Ishikawa (cell line): Measurements from ENCODE around the gene CREBL2.

Source experiments
- CEBPB ChIP-seq: IDR thresholded peaks from 2 replicates; pipeline ENCODE4 v1.6.1; 2012
- CREB1 ChIP-seq: IDR thresholded peaks from 2 replicates; pipeline ENCODE4 v1.6.1; 2012; ENCODE audit warnings: low read depth
- EGR1 ChIP-seq: IDR thresholded peaks from 2 replicates; pipeline ENCODE4 v1.6.1; 2012
- EP300 ChIP-seq: IDR thresholded peaks from 2 replicates; pipeline ENCODE4 v1.6.1; 2012; ENCODE audit warnings: borderline replicate concordance
- FOXM1 ChIP-seq: IDR thresholded peaks from 2 replicates; pipeline ENCODE4 v1.6.1; 2012; ENCODE audit warnings: low read depth, borderline replicate concordance
- NFIC ChIP-seq: IDR thresholded peaks from 2 replicates; pipeline ENCODE4 v1.6.1; 2012
- REST ChIP-seq: IDR thresholded peaks from 2 replicates; pipeline ENCODE4 v1.6.1; 2012; ENCODE audit warnings: low read depth, mild to moderate bottlenecking
- TAF1 ChIP-seq: IDR thresholded peaks from 2 replicates; pipeline ENCODE4 v1.6.1; 2012; ENCODE audit warnings: low read depth, mild to moderate bottlenecking
- TEAD4 ChIP-seq: IDR thresholded peaks from 2 replicates; pipeline ENCODE4 v1.6.1; 2012
- ZBTB7A ChIP-seq: IDR thresholded peaks from 2 replicates; pipeline ENCODE4 v1.6.1; 2012; ENCODE audit warnings: low read depth
- TF ChIP-seq, protein P1 (sequence below): IDR thresholded peaks from 2 replicates; pipeline ENCODE4 v1.6.1; 2012
- TF ChIP-seq, protein P2 (sequence below): IDR thresholded peaks from 2 replicates; pipeline ENCODE4 v1.6.1; 2012

DNA sequence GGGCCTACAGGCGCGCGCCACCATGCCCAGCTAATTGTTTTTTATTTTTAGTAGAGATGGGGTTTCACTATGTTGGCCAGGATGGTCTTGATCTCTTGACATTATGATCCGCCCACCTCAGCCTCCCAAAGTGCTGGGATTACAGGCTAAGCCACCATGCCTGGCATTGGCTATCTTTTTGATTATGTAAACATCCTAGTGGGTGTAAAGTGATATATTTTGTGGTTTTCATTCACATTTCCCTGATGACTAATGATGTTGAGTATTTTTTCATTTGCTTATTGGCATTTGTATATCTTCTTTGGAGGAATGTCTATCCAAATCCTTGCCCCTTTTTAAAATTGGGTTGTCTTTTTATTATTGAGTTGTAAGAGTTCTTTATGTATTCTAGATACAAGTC is 16.3 kb downstream of the CREBL2 start:
- TF ChIP-seq REST (no peak), EP300 (no peak), EGR1 (no peak), FOXM1 (no peak), CREB1 (no peak), NFIC (no peak), TAF1 (no peak), CEBPB (no peak), ZBTB7A (no peak), TEAD4 (no peak)
- TF ChIP-seq, protein P1, sequence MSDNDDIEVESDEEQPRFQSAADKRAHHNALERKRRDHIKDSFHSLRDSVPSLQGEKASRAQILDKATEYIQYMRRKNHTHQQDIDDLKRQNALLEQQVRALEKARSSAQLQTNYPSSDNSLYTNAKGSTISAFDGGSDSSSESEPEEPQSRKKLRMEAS, result no peak
- TF ChIP-seq, protein P2, sequence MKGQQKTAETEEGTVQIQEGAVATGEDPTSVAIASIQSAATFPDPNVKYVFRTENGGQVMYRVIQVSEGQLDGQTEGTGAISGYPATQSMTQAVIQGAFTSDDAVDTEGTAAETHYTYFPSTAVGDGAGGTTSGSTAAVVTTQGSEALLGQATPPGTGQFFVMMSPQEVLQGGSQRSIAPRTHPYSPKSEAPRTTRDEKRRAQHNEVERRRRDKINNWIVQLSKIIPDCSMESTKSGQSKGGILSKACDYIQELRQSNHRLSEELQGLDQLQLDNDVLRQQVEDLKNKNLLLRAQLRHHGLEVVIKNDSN, result no peak
